ENCODE measurements around the gene FAM25A.

DNA sequence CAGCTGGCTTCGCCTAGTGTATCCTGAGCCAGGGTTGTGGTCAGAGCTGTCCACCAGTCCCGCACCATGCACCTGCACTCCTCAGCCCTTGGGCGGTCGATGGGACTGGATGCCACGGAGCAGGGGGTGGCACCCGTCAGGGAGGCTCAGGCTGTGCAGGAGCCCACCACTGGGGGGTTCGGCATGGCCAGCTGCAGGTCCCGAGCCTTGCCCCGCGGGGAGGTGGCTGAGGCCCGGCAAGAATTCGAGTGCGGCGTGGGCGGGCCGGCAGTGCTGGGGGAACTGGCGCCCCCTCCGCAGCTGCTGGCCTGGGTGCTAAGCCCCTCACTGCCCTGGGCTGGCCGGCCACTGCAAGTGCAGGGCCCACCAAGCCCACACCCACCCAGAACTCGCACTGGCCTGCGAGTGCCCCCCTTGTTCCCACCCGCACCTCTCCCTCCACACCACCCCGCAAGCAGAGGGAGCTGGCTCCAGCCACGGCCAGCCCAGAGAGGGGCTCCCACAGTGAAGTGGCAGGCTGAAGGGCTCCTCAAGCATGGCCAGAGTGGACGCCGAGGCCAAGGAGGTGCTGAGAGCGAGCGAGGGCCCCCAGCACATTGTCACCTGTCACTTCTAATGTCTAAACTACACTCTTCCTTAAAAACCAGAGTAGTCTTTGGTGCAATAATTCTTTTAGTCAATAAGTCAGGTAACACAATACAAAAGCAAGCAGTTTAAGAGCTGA lies 11.0 kb downstream of the FAM25A start:
- no peak for TF ChIP-seq CTCF (IDR thresholded peaks at IDR 0.05; ENCODE audit: poor library complexity, severe bottlenecking)
- TF ChIP-seq SMC3 (conservative IDR thresholded peaks at IDR 0.05; ENCODE audit: poor library complexity), result no peak
- TF ChIP-seq, protein P1, sequence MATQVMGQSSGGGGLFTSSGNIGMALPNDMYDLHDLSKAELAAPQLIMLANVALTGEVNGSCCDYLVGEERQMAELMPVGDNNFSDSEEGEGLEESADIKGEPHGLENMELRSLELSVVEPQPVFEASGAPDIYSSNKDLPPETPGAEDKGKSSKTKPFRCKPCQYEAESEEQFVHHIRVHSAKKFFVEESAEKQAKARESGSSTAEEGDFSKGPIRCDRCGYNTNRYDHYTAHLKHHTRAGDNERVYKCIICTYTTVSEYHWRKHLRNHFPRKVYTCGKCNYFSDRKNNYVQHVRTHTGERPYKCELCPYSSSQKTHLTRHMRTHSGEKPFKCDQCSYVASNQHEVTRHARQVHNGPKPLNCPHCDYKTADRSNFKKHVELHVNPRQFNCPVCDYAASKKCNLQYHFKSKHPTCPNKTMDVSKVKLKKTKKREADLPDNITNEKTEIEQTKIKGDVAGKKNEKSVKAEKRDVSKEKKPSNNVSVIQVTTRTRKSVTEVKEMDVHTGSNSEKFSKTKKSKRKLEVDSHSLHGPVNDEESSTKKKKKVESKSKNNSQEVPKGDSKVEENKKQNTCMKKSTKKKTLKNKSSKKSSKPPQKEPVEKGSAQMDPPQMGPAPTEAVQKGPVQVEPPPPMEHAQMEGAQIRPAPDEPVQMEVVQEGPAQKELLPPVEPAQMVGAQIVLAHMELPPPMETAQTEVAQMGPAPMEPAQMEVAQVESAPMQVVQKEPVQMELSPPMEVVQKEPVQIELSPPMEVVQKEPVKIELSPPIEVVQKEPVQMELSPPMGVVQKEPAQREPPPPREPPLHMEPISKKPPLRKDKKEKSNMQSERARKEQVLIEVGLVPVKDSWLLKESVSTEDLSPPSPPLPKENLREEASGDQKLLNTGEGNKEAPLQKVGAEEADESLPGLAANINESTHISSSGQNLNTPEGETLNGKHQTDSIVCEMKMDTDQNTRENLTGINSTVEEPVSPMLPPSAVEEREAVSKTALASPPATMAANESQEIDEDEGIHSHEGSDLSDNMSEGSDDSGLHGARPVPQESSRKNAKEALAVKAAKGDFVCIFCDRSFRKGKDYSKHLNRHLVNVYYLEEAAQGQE (IDR thresholded peaks at IDR 0.05; ENCODE audit: borderline replicate concordance), result no peak
- no peak for TF ChIP-seq POLR2AphosphoS5 (IDR thresholded peaks at IDR 0.05)
- no peak for TF ChIP-seq EP300 (conservative IDR thresholded peaks at IDR 0.05; ENCODE audit: poor library complexity, severe bottlenecking)
